Liver (tissue), 9 donors: ENCODE data around the gene IL24. TPM values are rescaled to one million over a fixed set of nuclear protein-coding genes. Genes with fewer than 3 reads are reported as not detected.

Experiments used
- DNase-seq: peaks from one replicate; pipeline ENCODE4 v3.0.0-alpha.2; 2017; ENCODE audit warnings: low spot score
- H3K27ac ChIP-seq, 2 donors: one replicate each; pipeline ENCODE4 v1.7.0; 2013; ENCODE audit warnings: inconsistent platforms in 2 of 2, low read length in 2 of 2, control low read depth in 1 of 2, low read depth in 1 of 2, mild to moderate bottlenecking in 1 of 2
- H3K27me3 ChIP-seq, 4 donors: one replicate each; pipeline versions ENCODE4 v1.6.1 to v1.7.0; 2013; ENCODE audit warnings: low read length in 3 of 4, inconsistent platforms in 1 of 4, mild to moderate bottlenecking in 1 of 4, moderate library complexity in 1 of 4; ENCODE audit not compliant: control insufficient read depth in 4 of 4, insufficient read depth in 4 of 4
- H3K36me3 ChIP-seq, 4 donors: one replicate each; pipeline versions ENCODE4 v1.6.1 to v1.7.0; 2013; ENCODE audit warnings: low read length in 3 of 4, mild to moderate bottlenecking in 3 of 4, low read depth in 1 of 4, moderate library complexity in 1 of 4; ENCODE audit not compliant: control insufficient read depth in 4 of 4, insufficient read depth in 3 of 4
- H3K4me1 ChIP-seq, 4 donors: one replicate each; pipeline versions ENCODE4 v1.6.1 to v1.7.0; 2013; ENCODE audit warnings: low read length in 3 of 4, mild to moderate bottlenecking in 3 of 4, moderate library complexity in 1 of 4; ENCODE audit not compliant: control insufficient read depth in 4 of 4, insufficient read depth in 4 of 4
- H3K4me3 ChIP-seq, 3 donors: one replicate each; pipeline versions ENCODE4 v1.6.1 to v1.7.0; 2013; ENCODE audit warnings: low read length in 3 of 3, control low read depth in 1 of 3, low read depth in 1 of 3, mild to moderate bottlenecking in 1 of 3
- H3K9ac ChIP-seq, 2 donors: one replicate each; pipeline ENCODE4 v1.7.0; 2013; ENCODE audit warnings: low read length in 2 of 2, mild to moderate bottlenecking in 2 of 2, moderate library complexity in 2 of 2, control low read depth in 1 of 2, low read depth in 1 of 2
- H3K9me3 ChIP-seq, 4 donors: one replicate each; pipeline versions ENCODE4 v1.6.1 to v1.7.0; 2013; ENCODE audit warnings: low read length in 3 of 4; ENCODE audit not compliant: control insufficient read depth in 4 of 4
- ATF3 ChIP-seq: IDR thresholded peaks from 2 replicates; pipeline ENCODE4 v1.6.1; 2016; ENCODE audit warnings: antibody characterized with exemption
- CTCF ChIP-seq: fragments of 150-350 bp; IDR thresholded peaks from 2 replicates; pipeline ENCODE4 v1.5.1; 2017; ENCODE audit warnings: improper control_type of control experiment, low read depth, low read length; ENCODE audit not compliant: missing input control
- EGR1 ChIP-seq, 2 donors: IDR thresholded peaks; 2 replicates each; pipeline ENCODE4 v1.6.1; 2016 to 2018; ENCODE audit warnings: antibody characterized with exemption in 2 of 2, low read depth in 2 of 2
- FOXA1 ChIP-seq: IDR thresholded peaks from 2 replicates; pipeline ENCODE4 v1.6.1; 2016; ENCODE audit warnings: antibody characterized with exemption
- FOXA2 ChIP-seq: IDR thresholded peaks from 2 replicates; pipeline ENCODE4 v1.6.1; 2016; ENCODE audit warnings: antibody characterized with exemption
- GABPA ChIP-seq, 2 donors: IDR thresholded peaks in 1 of 2; conservative IDR thresholded peaks in 1 of 2; 2 replicates each; pipeline ENCODE4 v1.6.1; 2016; ENCODE audit warnings: antibody characterized with exemption in 2 of 2, mild to moderate bottlenecking in 1 of 2, moderate library complexity in 1 of 2
- HNF4A ChIP-seq, 2 donors: conservative IDR thresholded peaks; 2 replicates each; pipeline ENCODE4 v1.6.1; 2016; ENCODE audit warnings: antibody characterized with exemption in 2 of 2, mild to moderate bottlenecking in 2 of 2
- HNF4G ChIP-seq: IDR thresholded peaks from 2 replicates; pipeline ENCODE4 v1.6.1; 2016; ENCODE audit warnings: antibody characterized with exemption
- JUND ChIP-seq, 2 donors: IDR thresholded peaks; 2 replicates each; pipeline ENCODE4 v1.6.1; 2016; ENCODE audit warnings: antibody characterized with exemption in 2 of 2
- MAX ChIP-seq: IDR thresholded peaks from 2 replicates; pipeline ENCODE4 v1.6.1; 2016; ENCODE audit warnings: antibody characterized with exemption
- NR2F2 ChIP-seq: IDR thresholded peaks from 2 replicates; pipeline ENCODE4 v1.6.1; 2016; ENCODE audit warnings: antibody characterized with exemption
- RAD21 ChIP-seq, 2 donors: IDR thresholded peaks; 2 replicates each; pipeline ENCODE4 v1.6.1; 2016; ENCODE audit warnings: antibody characterized with exemption in 2 of 2, mild to moderate bottlenecking in 2 of 2
- RXRA ChIP-seq, 2 donors: IDR thresholded peaks; 2 replicates each; pipeline ENCODE4 v1.6.1; 2017 to 2018; ENCODE audit warnings: antibody characterized with exemption in 2 of 2, mild to moderate bottlenecking in 1 of 2
- SP1 ChIP-seq: IDR thresholded peaks from 2 replicates; pipeline ENCODE4 v1.6.1; 2018; ENCODE audit warnings: antibody characterized with exemption, mild to moderate bottlenecking
- TAF1 ChIP-seq: conservative IDR thresholded peaks from 2 replicates; pipeline ENCODE4 v1.6.1; 2016; ENCODE audit warnings: antibody characterized with exemption, mild to moderate bottlenecking
- YY1 ChIP-seq: IDR thresholded peaks from 2 replicates; pipeline ENCODE4 v1.6.1; 2016; ENCODE audit warnings: antibody characterized with exemption, mild to moderate bottlenecking
- WGBS: extraction: QIAGEN DNeasy Blood & Tissue Kit; methylation state at CpG from one replicate; pipeline ENCODE4 v1.1.7; 2013; 5-methylcytosine and 5-hydroxymethylcytosine counted together
- polyA plus RNA-seq, 2 donors: library from polyadenylated mRNA; stranded (reverse) in 1 of 2; unstranded in 1 of 2; fragments of 200-250 nt in 1 of 2; fragments of >200 nt in 1 of 2; fragmentation: Nextera tagmentation in 1 of 2; extraction: Ambion mirVana in 1 of 2; gene quantifications; one replicate each; pipeline versions ENCODE4 v1.2.1 to v1.2.3, GENCODE V29; 2013 to 2015
- total RNA-seq, 2 donors: library from RNA; depleted of rRNA; stranded (reverse); fragments of >200 nt; gene quantifications; one replicate each; pipeline ENCODE4 v1.2.3, GENCODE V29; 2014
- TF ChIP-seq, protein P1 (sequence below): IDR thresholded peaks from 2 replicates; pipeline ENCODE4 v1.6.1; 2016; ENCODE audit warnings: antibody characterized with exemption, mild to moderate bottlenecking
- donor health status: healthy.
- donor health status: healthy.
- donor health status: healthy.
- donor health status: healthy.
- donor health status: healthy.

Gene IL24
- total and polyA plus RNA-seq, 4 donors: 0.13 TPM; not detected in 3

GRCh38 chr1:206859082-206859521, 38.1 kb upstream of the IL24 start (continued):
- TF ChIP-seq, protein P1, sequence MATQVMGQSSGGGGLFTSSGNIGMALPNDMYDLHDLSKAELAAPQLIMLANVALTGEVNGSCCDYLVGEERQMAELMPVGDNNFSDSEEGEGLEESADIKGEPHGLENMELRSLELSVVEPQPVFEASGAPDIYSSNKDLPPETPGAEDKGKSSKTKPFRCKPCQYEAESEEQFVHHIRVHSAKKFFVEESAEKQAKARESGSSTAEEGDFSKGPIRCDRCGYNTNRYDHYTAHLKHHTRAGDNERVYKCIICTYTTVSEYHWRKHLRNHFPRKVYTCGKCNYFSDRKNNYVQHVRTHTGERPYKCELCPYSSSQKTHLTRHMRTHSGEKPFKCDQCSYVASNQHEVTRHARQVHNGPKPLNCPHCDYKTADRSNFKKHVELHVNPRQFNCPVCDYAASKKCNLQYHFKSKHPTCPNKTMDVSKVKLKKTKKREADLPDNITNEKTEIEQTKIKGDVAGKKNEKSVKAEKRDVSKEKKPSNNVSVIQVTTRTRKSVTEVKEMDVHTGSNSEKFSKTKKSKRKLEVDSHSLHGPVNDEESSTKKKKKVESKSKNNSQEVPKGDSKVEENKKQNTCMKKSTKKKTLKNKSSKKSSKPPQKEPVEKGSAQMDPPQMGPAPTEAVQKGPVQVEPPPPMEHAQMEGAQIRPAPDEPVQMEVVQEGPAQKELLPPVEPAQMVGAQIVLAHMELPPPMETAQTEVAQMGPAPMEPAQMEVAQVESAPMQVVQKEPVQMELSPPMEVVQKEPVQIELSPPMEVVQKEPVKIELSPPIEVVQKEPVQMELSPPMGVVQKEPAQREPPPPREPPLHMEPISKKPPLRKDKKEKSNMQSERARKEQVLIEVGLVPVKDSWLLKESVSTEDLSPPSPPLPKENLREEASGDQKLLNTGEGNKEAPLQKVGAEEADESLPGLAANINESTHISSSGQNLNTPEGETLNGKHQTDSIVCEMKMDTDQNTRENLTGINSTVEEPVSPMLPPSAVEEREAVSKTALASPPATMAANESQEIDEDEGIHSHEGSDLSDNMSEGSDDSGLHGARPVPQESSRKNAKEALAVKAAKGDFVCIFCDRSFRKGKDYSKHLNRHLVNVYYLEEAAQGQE: no peak
- TF ChIP-seq RAD21 (IDR thresholded peaks at IDR 0.05): no peak
- TF ChIP-seq MAX: no peak
- TF ChIP-seq HNF4A (conservative IDR thresholded peaks at IDR 0.05): no peak
- TF ChIP-seq GABPA (IDR thresholded peaks at IDR 0.05 in 1 of 2, conservative IDR thresholded peaks at IDR 0.05 in 1 of 2): no peak
- TF ChIP-seq SP1: no peak
- no peak for TF ChIP-seq TAF1
- TF ChIP-seq NR2F2: no peak
- no peak for TF ChIP-seq FOXA2
- TF ChIP-seq HNF4G: no peak
- TF ChIP-seq YY1: no peak
- TF ChIP-seq JUND (IDR thresholded peaks at IDR 0.05): no peak
- no peak for TF ChIP-seq RXRA (IDR thresholded peaks at IDR 0.05)
- no peak for TF ChIP-seq ATF3

DNA sequence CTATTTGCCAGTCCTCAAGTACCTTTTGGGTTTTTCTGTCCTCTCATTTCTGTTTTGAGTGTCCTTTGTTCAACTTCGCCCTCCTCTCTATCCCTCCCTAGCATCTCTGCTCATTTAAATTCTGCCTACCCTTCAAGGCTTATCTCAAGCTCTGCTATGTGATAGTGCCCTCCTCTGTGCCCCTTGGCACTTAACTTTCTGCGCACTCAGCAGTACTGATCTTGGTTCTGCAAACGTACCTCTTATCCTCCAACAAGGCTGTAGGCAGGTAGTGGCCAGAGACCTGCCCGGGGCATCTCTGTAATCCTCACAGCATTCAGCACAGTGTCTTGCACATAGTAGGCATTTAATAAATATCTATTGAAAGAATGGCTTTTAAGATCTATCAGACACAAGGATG, 37.1 kb upstream of the IL24 start:
- TF ChIP-seq CTCF (no peak), FOXA1 (no peak), TAF1 (no peak), JUND (IDR thresholded peaks at IDR 0.05) (no peak), EGR1 (IDR thresholded peaks at IDR 0.05; ENCODE audit: low read depth in 2 of 2) (no peak), HNF4G (no peak), ATF3 (no peak), FOXA2 (no peak), RXRA (IDR thresholded peaks at IDR 0.05) (no peak), NR2F2 (no peak), HNF4A (conservative IDR thresholded peaks at IDR 0.05) (no peak), MAX (no peak)
- DNase-seq: no peak
- no peaks in the 10 kb centered on the region for H3K36me3 ChIP-seq
- H3K4me1 ChIP-seq: peaks cover 0 to 4% (median 3%) of the 10 kb centered on the region in 4 donors
- H3K9me3 ChIP-seq: no peaks in the 10 kb centered on the region
- H3K4me3 ChIP-seq: no peak overlapping the region
- no peak overlapping the region for H3K27ac ChIP-seq
- H3K27me3 ChIP-seq: peaks cover 0 to 3% (median 0%) of the 10 kb centered on the region in 4 donors
- WGBS: 79% methylated on average over 4 of the region's 4 CpGs
- H3K9ac ChIP-seq: no peak overlapping the region
